ENCODE results near the gene VTCN1. TPM values are rescaled to one million over a fixed set of nuclear protein-coding genes. Genes with fewer than 3 reads are reported as not detected.

Gene VTCN1
- total and polyA plus RNA-seq, 2 donors (not counting 3 experiments of a cell fraction or from before 2014, with no cell fraction given), result not detected

- H3K9ac ChIP-seq (replicated peaks; ENCODE audit: extremely low read depth, insufficient read depth, low read length), result no peak overlapping the region
- no peak for FAIRE-seq
- no TSS peak for BruUV-seq (replicated peaks)
- no peak overlapping the region for H3K4me3 ChIP-seq (replicated peaks in 1 of 3; ENCODE audit: insufficient read depth in 1 of 3, low read depth in 1 of 3, low read length in 3 of 3)
- no peak for DNase-seq (ENCODE audit: low read depth, low spot score)
- H3K27me3 ChIP-seq (ENCODE audit: control insufficient read depth in 2 of 2, insufficient read depth in 2 of 2, low read length in 2 of 2), result peaks cover 11 to 25% of the 10 kb centered on the region in 2 experiments
- TF ChIP-seq JUN (IDR thresholded peaks at IDR 0.05; ENCODE audit: borderline replicate concordance, insufficient read depth, insufficient read length, low read depth) (no peak), MYC (IDR thresholded peaks at IDR 0.05; ENCODE audit: low read depth, low read length) (no peak), GATA2 (IDR thresholded peaks at IDR 0.05; ENCODE audit: insufficient read depth, insufficient read length, low read depth, low read length) (no peak), FOS (IDR thresholded peaks at IDR 0.05; ENCODE audit: borderline replicate concordance, insufficient read depth, low read length) (no peak), CTCF (IDR thresholded peaks at IDR 0.05; ENCODE audit: extremely low read depth in 1 of 2, insufficient read depth in 1 of 2, low read depth in 1 of 2, low read length in 2 of 2) (no peak), POLR2A (IDR thresholded peaks at IDR 0.05; ENCODE audit: low read depth, low read length) (no peak)
- POLR2A ChIA-PET, result no interaction called here
- H3K4me2 ChIP-seq (ENCODE audit: insufficient read depth, low read length), result no peak overlapping the region
- H4K20me1 ChIP-seq (replicated peaks; ENCODE audit: control insufficient read depth, extremely low read depth, insufficient read depth, low read length), result no peaks in the 10 kb centered on the region
- H3K36me3 ChIP-seq (ENCODE audit: control insufficient read depth in 2 of 2, extremely low read depth in 1 of 2, insufficient read depth in 2 of 2, low read length in 2 of 2), result no peaks in the 10 kb centered on the region
- H2AFZ ChIP-seq (ENCODE audit: low read depth, low read length), result no peak overlapping the region
- no peaks in the 10 kb centered on the region for H3K9me3 ChIP-seq (replicated peaks; ENCODE audit: control insufficient read depth, insufficient read depth, low read length)
- intact Hi-C loops (cut with micrococcal nuclease) (loop anchor here (5.0 to 10.0 kb wide), 2 partner anchors 551 to 632 kb away; partner anchors contain the start of gene CD58), dilution Hi-C loops (cut with MboI; ENCODE audit: extremely low pct_ligation_motif_present, low sequenced_read_pairs) (no loop called here)
- no peaks in the 10 kb centered on the region for H3K9me1 ChIP-seq (replicated peaks; ENCODE audit: control insufficient read depth, extremely low read depth, insufficient read depth, low read length)
- H3K4me1 ChIP-seq (ENCODE audit: control insufficient read depth, extremely low read depth, insufficient read depth, low read length), result peaks cover 10% of the 10 kb centered on the region
- no peaks in the 10 kb centered on the region for H3K79me2 ChIP-seq (ENCODE audit: control insufficient read depth, insufficient read depth, low read length)
- CTCF ChIA-PET, result interaction anchor here (0.8 to 6.2 kb wide), 9 partner anchors 9 to 65 kb away, joined by 3 to 58 read pairs (median 6); partner anchors contain the start of gene TTF2
- no peak overlapping the region for H3K27ac ChIP-seq (ENCODE audit: insufficient read depth, low read depth, low read length)
These were observed 87.5 kb downstream of the VTCN1 start for GRCh38 chr1:117123274-117123673.
